OCI-LY7 (cell line): ENCODE measurements around the gene GP1BB.

ENCODE experiments used
- CTCF ChIP-seq: fragments of 200-600 bp; sonication (generic); conservative IDR thresholded peaks from 2 replicates; pipeline ENCODE4 v1.5.1; 2014; ENCODE audit warnings: mild to moderate bottlenecking, antibody characterized with exemption, low read length, moderate library complexity, mixed read lengths
- EZH2phosphoT487 ChIP-seq: fragments of 200-600 bp; sonication (generic); IDR thresholded peaks from 2 replicates; pipeline ENCODE4 v1.6.1; 2018; ENCODE audit warnings: low read depth, borderline replicate concordance, mild to moderate bottlenecking, mixed run types, antibody characterized with exemption, low read length, moderate library complexity, mixed read lengths

- TF ChIP-seq CTCF (no peak), EZH2phosphoT487 (no peak)
Measured at GRCh38 chr22:19740586-19740985, 17.2 kb downstream of the GP1BB start.
